Measurements from ENCODE around the gene ACR.

The ACR gene

GRCh38 chr22:50737728-50738648 is at the start of gene ACR:
TSS of gene ACR (plus strand) at chr22:50738204. CDS start at chr22:50738236, 32 bp downstream.
- no peak for DNase-seq

GRCh38 chr22:50688448-50688847 is 49.6 kb upstream of the ACR start:
- DNase-seq = no peak

- DNase-seq = peak; percentile 49
Observed at GRCh38 chr22:50691521-50691920, 46.5 kb upstream of the ACR start.

- no peak for DNase-seq
Observed at GRCh38 chr22:50693462-50693861, 44.5 kb upstream of the ACR start.

- DNase-seq = no peak
Observed at GRCh38 chr22:50694099-50694605, 43.9 kb upstream of the ACR start.

- no peak for DNase-seq
Observed at GRCh38 chr22:50694766-50695420, 43.1 kb upstream of the ACR start.

GRCh38 chr22:50695421-50696250 is 42.4 kb upstream of the ACR start:
- no peak for DNase-seq

- no peak for DNase-seq
Observed at GRCh38 chr22:50696251-50696798, 41.7 kb upstream of the ACR start.

- peak; percentile 52 for DNase-seq
Observed at GRCh38 chr22:50696799-50697561, 41.0 kb upstream of the ACR start.

- peak; percentile 48 for DNase-seq
Observed at GRCh38 chr22:50697667-50698506, 40.1 kb upstream of the ACR start.

GRCh38 chr22:50698546-50698945 is 39.5 kb upstream of the ACR start:
- no peak for DNase-seq

- DNase-seq = no peak
Observed at GRCh38 chr22:50699001-50699755, 38.8 kb upstream of the ACR start.

- DNase-seq = no peak
Observed at GRCh38 chr22:50699756-50700386, 38.1 kb upstream of the ACR start.

- DNase-seq = no peak
Observed at GRCh38 chr22:50700387-50701075, 37.5 kb upstream of the ACR start.

GRCh38 chr22:50701076-50701419 is 37.0 kb upstream of the ACR start:
- peak; percentile 17 for DNase-seq

GRCh38 chr22:50701428-50702154 is 36.4 kb upstream of the ACR start:
- DNase-seq = no peak

- peak; percentile 69 for DNase-seq
Observed at GRCh38 chr22:50702261-50702671, 35.7 kb upstream of the ACR start.

All from DMS53 (cell line).